GM12878 (cell line): ENCODE data around the gene MAPK9.

Experiments
- CTCF ChIP-seq, 3 experiments: IDR thresholded peaks in 2 of 3; conservative IDR thresholded peaks in 1 of 3; 2 replicates each; pipeline ENCODE4 v1.5.1; 2011; ENCODE audit warnings: low read depth in 3 of 3, low read length in 3 of 3, mild to moderate bottlenecking in 3 of 3, control low read depth in 2 of 3, moderate library complexity in 2 of 3, inconsistent platforms in 1 of 3, mixed read lengths in 1 of 3; ENCODE audit not compliant: control insufficient read depth in 2 of 3, insufficient read depth in 1 of 3; ENCODE audit errors: extremely low read depth in 1 of 3
- EED ChIP-seq: sonication (generic); IDR thresholded peaks from 2 replicates; pipeline ENCODE4 v1.6.1; 2016; ENCODE audit warnings: antibody characterized with exemption, low read depth
- IKZF2 ChIP-seq, 2 experiments: fragments of 450-650 bp; IDR thresholded peaks; 2 replicates each; pipeline ENCODE4 v1.6.1; 2017; ENCODE audit warnings: mild to moderate bottlenecking in 2 of 2, moderate library complexity in 2 of 2
- NFYB ChIP-seq: IDR thresholded peaks from 2 replicates; pipeline ENCODE4 v1.6.1; 2011; ENCODE audit warnings: low read depth, mild to moderate bottlenecking, low read length, improper control_type of control experiment, moderate library complexity; ENCODE audit not compliant: insufficient read depth
- PAX8 ChIP-seq: fragments of 450-650 bp; IDR thresholded peaks from 2 replicates; pipeline ENCODE4 v1.6.1; 2017; ENCODE audit warnings: mild to moderate bottlenecking, moderate library complexity
- POLR2A ChIP-seq: IDR thresholded peaks from 2 replicates; pipeline ENCODE4 v1.6.1; 2011; ENCODE audit warnings: low read depth, mild to moderate bottlenecking, low read length
- POLR2AphosphoS5 ChIP-seq: IDR thresholded peaks from 2 replicates; pipeline ENCODE4 v1.6.1; 2011; ENCODE audit warnings: mild to moderate bottlenecking, low read length, inconsistent platforms
- RAD21 ChIP-seq: IDR thresholded peaks from 2 replicates; pipeline ENCODE4 v1.6.1; 2011; ENCODE audit warnings: mild to moderate bottlenecking, low read depth, low read length, moderate library complexity; ENCODE audit not compliant: insufficient read depth
- SMC3 ChIP-seq: IDR thresholded peaks from 2 replicates; pipeline ENCODE4 v1.6.1; 2011; ENCODE audit warnings: low read length, improper control_type of control experiment, borderline replicate concordance
- SP1 ChIP-seq: IDR thresholded peaks from one replicate; pipeline ENCODE4 v1.6.1; 2011; ENCODE audit warnings: low read depth, low read length
- YBX1 ChIP-seq: fragments of 450-650 bp; IDR thresholded peaks from 2 replicates; pipeline ENCODE4 v1.6.1; 2016; ENCODE audit warnings: antibody characterized with exemption
- ZNF384 ChIP-seq: IDR thresholded peaks from 2 replicates; pipeline ENCODE4 v1.6.1; 2012; ENCODE audit warnings: low read depth, mild to moderate bottlenecking, low read length, improper control_type of control experiment, borderline replicate concordance
- TF ChIP-seq, protein P1 (sequence below): IDR thresholded peaks from 2 replicates; pipeline ENCODE4 v1.6.1; 2012; ENCODE audit warnings: mild to moderate bottlenecking, low read depth, low read length

DNA sequence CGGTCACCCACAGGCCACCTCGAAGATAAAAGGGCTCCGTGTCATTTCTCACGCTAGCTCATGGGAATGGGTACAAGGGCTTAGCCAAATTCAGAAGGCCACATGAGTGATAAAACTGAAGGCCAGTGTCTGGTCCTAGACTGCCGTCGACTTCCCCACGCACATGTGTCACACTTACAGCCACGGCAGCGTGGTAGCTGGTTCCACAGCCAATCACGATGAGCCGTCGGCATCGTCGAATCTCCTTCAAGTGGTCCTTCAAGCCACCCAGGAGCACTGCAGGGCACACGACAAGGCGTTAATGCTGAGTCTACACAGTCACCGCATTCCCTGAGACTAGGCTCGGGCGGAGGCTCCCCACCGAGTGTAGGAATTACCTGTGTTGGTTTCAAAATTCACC lies 24.7 kb upstream of the MAPK9 start:
- TF ChIP-seq POLR2A (no peak), CTCF (IDR thresholded peaks at IDR 0.05 in 2 of 3, conservative IDR thresholded peaks at IDR 0.05 in 1 of 3; ENCODE audit: control insufficient read depth in 2 of 3, extremely low read depth in 1 of 3, insufficient read depth in 1 of 3, low read depth in 3 of 3, low read length in 3 of 3) (no peak), SP1 (no peak), EED (no peak), RAD21 (no peak), POLR2AphosphoS5 (no peak), IKZF2 (IDR thresholded peaks at IDR 0.05) (no peak), SMC3 (no peak), YBX1 (no peak), ZNF384 (no peak), NFYB (no peak), PAX8 (no peak)
- TF ChIP-seq, protein P1, sequence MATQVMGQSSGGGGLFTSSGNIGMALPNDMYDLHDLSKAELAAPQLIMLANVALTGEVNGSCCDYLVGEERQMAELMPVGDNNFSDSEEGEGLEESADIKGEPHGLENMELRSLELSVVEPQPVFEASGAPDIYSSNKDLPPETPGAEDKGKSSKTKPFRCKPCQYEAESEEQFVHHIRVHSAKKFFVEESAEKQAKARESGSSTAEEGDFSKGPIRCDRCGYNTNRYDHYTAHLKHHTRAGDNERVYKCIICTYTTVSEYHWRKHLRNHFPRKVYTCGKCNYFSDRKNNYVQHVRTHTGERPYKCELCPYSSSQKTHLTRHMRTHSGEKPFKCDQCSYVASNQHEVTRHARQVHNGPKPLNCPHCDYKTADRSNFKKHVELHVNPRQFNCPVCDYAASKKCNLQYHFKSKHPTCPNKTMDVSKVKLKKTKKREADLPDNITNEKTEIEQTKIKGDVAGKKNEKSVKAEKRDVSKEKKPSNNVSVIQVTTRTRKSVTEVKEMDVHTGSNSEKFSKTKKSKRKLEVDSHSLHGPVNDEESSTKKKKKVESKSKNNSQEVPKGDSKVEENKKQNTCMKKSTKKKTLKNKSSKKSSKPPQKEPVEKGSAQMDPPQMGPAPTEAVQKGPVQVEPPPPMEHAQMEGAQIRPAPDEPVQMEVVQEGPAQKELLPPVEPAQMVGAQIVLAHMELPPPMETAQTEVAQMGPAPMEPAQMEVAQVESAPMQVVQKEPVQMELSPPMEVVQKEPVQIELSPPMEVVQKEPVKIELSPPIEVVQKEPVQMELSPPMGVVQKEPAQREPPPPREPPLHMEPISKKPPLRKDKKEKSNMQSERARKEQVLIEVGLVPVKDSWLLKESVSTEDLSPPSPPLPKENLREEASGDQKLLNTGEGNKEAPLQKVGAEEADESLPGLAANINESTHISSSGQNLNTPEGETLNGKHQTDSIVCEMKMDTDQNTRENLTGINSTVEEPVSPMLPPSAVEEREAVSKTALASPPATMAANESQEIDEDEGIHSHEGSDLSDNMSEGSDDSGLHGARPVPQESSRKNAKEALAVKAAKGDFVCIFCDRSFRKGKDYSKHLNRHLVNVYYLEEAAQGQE: no peak
